Measurements from ENCODE around the gene CACFD1.
A peak's percentile ranks its signal among the peaks of the same experiment; 100 is the strongest.

The CACFD1 gene

DNA sequence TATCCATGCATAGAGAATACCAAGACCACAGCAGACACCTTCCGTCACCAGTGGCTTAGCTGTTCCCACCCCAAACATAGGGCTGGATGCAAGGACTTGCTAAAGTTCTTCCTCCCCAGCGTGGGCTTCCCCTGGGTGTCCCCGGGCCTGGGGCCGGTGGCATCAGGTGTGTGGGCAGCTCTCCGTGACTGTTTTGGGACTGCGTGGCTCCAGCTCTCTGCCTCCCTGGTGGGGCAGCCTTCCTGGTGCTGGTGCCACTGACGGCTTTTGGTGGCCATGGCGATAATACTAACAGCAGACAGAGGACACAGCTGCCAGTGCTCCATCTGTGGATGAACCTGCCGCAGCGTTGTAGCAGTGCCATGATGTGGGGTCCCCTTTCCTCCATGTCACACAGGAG is 4.9 kb downstream of the CACFD1 start:
- no peak for DNase-seq (ENCODE audit: low read depth)

DNA sequence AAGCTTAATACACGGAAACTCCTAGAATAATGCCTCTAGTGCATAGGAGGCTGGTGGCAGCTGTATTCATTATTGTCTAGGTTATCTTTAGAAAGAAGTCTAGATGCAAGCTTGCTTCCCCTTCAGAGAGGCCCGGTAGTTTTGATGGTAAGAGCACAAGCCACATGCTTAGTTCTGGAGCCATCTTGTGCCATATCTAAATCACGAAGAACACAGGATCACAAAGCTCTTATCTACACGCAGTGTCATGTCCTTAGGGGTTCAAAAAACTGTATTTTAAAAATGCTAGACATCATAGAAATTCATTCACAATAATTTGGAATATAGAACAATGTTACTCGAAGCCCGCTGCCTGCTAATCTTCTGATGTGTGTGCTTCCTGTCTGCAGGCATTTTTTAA is 6.2 kb downstream of the CACFD1 start:
- no peak for DNase-seq (ENCODE audit: low read depth)

DNA sequence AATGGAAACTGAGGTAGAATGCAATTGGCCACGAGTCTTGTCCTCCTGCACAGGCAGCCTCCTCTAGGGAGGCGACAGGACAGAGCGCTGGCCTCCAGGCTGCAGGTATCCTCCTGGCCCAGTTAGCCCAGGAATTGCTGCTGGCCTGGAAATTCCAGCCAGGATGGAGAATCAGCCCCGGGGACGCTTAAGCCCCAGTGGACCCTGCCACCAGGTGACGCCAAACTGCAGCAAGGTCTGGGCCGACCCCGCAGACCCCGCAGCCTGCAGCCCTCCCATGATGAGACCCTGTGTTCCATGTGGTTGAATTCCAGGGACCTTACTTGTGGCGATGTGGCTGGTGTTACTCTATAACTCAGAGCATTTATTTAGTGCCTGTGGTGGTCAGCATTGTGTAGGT is 7.3 kb downstream of the CACFD1 start:
- DNase-seq (ENCODE audit: low read depth) = no peak

DNA sequence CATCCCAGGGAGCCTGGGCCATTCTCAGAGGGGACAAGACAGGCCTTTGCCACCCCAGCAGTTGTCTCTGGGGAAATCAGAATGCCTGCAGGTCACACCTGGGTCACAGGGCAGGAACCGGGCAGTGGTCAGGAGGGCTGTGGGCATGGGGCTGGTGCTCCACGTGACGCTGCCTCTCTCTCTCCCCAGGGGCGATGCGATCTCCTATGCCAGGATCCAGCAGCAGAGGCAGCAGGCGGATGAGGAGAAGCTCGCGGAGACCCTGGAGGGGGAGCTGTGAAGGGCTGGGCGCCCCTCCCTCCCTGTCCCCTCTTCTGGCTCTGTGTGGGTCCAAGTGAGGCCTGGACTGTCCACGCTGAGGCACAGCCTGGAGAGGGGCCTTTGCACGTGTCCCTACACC is 8.6 kb downstream of the CACFD1 start:
- DNase-seq (ENCODE audit: low read depth) = no peak

DNA sequence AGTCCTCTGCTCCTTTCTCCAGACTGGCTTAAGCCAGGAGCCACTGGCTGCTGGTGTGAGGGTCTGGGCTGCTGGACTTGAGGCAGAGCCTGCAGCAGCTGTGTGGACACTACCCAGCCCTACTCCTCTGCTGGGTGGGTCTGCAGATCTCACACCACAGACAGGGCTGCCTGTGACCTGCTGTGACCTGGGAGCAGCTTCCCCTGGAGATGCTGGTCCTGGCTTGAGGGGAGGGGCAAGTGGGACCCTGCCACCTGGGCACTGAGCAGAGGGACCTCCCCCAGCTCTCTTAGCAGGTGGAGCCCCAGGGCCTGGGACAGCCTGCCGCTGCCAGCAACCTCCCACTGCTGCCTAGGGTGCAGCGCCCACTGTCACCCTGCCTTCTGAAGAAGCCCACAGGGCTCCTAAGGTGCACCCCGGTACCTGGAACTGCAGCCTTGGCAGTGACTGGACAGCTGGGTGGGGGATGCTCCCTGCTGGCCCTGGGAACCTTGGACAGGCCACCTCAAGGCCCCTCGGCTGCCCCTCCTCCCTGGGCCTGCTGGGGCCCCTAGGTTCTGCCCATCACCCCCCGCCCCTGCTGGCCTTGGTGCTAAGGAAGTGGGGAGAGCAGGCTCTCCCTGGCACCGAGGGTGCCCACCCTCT is 9.1 kb downstream of the CACFD1 start:
- no peak for DNase-seq (ENCODE audit: low read depth)

DNA sequence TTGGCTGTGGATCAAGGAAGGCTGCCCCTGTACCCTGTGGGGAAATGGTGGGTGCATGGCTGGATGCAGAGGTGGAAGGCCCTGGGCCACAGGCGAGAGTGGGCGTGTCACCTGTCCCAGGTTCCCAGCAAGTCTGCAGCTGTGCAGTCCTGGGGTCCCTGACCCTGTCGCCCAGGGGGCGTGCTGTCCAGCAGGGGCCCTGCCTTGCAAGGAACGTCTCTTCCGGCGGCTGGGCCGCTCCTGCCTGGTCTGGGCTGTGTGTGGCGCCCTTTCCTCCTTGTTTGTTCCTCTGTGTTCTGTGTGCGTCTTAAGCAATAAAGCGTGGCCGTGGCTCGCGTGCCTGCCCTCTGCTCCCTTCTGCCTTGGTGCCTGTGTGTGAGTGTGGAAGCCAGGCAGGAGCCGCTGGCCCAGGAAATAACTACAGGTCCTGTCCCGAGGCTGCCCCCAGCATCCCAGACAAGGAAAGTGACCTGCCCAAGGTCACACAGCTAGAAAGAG is 10.7 kb downstream of the CACFD1 start:
- DNase-seq (ENCODE audit: low read depth) = no peak

DNA sequence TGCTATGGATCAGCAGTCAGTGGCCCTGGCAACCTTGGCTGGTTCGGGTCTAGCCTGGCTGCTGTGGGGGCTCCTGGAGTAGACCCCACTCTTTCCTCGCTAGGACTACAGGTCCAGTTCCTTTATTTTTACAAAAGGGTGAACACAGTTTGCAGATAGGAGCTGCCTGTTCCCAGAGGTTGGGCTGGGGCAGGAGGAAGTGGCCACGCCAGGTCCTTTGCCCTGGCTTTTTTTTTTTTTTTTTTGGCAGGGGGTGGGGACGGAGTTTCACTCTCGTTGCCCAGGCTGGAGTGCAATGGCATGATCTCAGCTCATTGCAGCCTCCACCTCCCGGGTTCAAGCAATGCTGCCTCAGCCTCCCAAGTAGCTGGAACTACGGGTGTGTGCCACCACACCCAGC is 11.2 kb downstream of the CACFD1 start:
- DNase-seq (ENCODE audit: low read depth) = no peak

DNA sequence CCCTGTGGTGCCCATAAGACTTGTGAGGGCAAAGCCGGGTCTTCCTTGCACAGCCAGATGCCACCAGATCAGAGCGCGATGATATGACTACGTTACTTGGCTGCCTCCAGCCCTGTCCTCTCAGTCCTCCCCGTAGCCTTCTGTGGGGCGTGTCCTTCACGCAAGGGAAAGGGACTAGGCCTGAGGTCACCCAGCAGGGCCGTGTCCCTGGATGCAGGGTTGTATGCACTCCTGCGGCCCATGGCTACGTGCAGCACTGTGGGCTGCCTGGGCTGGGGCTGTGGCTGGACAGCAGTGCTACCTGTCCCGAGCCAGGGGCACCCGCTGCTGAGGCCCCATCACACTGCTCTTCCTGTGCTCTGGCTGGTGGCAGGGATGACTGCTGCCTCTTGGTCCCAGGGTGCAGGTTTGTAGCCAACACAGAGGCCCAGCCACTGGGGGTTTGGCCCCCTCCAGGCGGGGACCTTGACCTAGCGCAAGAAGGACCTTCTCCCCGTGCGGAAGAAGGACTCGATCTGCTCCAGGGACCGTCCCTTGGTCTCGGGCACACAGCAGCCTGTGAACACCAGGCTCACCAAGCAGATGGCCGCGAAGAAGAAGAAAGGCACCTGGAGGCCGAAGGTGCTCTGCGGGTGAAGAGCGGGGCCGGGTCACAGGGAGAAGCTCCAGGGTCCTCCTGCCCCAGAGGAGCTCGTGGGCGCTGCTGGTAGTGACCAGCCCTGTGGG is 11.9 kb downstream of the CACFD1 start:
- no peak for DNase-seq (ENCODE audit: low read depth)

DNA sequence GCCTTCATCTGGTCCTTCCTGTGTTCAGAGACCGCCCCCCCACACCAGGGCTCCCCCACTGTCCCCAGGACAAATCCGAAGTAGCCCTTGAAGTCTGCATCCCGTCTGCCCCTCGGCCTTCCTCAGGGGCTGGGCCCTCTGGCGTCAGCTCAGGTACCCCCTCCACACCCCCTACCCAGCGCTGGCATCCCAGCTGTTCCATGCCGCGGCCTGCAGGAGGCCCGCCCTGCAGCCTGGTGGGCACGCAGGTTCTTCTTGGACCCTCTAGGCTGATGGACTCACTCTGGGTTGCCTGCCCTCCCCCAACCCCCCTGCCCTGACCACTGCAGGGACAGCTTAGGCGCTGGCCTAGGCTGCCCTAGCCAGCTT is 12.5 kb downstream of the CACFD1 start:
- DNase-seq (ENCODE audit: low read depth) = no peak

DNA sequence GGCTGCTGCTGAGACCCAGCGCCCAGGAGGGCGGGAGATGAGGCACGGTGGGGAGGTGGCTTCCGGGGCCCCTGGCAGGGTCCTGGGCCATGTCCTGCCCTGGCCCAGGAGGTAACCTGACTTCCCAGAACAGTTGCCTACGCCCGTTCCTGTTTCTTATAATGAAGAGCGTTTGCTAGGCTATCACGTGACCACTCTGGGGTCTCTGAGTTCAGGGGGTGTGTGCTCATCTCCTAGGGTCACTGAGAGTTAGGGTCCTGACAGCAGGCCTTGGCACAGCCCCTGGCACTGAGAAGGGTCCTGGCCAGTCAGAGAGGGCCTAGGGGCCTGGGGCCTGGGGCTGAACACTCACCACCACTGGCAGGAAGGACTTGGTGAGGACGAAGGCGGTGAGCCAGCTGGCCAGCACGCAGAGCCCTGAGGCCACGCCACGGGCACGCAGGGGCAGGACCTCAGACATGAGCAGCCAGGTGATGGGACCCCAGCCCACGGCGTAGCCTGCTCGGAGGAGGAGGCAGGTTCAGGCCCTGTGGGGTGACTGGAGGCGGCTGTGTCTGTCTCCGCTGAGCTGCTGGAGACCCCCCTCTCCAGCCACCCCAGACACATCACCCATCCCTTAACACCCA is 13.1 kb downstream of the CACFD1 start:
- no peak for DNase-seq (ENCODE audit: low read depth)

DNA sequence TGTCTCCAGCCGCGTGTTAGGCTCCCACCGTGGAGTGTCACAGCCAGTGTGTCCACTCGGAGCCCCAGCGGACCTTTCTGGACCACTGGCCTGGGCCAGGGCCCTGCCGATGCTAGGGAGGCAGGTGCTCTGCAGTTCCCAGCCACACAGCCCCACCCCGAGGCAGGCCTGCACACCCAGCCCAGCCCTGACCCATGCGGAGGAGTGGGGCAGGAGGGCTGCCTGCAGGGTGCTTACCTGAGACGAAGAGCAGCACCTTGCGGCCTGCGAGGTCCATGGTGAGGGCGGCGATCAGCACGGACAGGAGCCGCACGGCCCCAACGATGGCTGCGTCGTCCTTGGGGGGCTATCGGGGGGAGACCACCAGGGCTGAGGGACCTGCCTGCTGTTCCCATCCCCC is 14.0 kb downstream of the CACFD1 start:
- no peak for DNase-seq (ENCODE audit: low read depth)

DNA sequence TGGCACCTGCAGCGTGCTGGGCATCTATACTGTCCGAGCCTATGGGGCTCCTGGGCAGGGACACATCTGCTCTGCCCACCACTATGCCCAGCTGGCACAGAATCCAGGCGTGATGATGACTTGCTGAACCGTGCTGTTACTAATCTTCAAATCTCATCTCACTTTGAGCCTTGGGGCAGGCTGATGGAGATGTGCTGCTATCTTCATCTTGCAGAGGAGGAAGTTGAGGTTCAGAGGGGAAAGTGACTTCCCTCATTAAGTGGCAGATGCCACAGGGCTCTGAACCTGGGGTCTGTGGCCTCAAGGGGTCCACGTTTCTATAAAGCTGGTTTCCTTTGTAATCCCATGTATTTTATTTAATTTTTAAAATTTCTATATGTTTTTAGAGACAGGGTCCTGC is 14.4 kb downstream of the CACFD1 start:
- DNase-seq (ENCODE audit: low read depth) = no peak

DNA sequence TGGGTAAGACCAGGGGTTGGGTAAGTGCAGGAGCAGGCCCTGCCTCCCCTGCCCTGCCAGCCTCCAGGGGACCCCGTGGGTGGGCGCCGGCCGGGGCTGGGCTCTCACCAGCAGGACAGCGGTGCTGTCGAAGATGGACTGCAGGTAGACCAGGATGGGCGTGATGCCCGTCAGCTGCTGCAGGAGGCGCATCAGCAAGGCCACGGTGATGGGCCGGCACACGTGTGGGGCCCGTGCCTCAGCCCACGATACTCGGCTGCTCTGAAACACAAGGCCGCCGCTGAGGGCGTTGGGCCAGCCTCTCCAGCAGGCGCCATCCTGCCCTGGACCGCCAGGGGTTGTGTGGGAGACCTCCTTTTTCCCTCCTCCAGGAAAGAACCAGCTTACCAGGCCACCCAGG is 15.1 kb downstream of the CACFD1 start:
- DNase-seq (ENCODE audit: low read depth) = no peak

DNA sequence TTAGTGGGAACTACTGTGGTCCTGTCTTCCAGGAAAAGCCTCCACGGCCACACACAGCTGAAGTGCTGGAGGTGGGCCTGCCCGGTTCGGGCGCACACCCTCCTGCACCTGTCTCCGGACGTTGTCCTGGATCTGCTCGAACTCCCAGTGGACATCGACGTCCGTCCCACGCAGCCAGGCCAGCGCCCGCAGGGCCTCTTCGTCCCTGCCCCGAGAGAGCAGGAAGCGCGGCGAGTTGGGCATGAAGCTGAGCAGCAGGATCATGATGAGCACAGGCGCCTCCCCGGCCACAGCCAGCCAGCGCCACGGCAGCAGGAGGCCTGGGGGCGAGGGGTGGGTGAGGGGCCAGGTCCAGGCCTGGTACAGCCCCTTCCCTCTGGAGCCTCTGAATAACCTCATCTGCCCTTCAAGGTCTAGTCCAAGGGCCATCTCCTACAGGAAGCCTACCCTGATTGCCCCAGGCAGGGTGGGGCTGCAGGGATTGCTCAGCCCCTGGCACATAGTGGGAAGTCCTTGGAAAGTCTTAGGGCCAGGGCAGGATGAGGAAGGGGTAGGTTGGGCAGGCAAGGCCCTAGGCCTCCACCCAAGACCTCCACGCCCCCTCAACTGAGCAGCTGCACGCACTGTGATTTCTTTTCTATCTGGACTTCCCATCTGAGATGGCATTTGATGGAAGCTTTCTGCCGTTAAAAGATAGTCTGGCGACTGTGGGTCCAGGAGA is 15.7 kb downstream of the CACFD1 start:
- DNase-seq (ENCODE audit: low read depth) = no peak

DNA sequence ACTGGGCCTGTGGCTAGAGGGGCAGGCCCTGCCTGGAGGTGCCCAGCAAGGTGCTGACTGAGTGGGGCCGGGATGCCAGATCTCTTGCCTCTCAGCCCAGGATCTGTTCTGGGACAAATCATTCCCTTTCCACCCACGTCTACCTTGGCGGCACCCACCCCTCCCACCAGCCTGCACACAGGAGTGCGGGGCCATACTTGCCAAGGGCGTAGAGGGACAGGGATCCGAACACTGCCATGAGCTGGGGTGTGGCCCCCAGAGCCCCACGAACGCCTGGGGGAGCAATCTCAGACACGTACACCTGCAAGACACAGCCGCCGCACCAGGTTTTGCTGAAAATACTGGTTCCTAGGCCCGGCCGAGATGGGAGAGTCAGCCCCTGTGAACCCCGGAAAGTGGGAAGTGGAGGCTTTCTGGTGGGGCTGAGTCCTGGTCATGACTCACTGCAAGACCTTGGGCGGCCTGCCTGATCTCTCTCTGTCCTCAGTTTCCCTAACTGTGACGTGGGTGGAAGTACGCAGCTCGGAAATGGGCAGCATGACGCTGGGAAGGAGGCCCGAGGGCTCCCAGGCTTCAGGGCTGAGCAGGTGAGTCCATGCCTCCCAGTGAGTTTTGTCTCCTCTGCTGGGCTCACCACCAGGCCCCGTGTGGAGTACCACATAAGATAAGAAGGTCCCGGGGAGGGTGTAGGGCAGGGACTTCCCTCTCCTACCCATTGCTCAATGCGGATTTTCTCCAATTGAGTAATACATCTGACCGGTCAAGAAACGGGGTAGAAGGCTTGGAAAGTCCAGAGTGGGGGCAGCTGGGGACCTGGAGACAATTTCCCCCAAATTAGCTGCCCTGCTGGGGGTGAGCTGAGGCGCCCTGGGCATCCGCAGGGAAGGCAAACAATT is 16.5 kb downstream of the CACFD1 start:
- DNase-seq (ENCODE audit: low read depth) = no peak

DNA sequence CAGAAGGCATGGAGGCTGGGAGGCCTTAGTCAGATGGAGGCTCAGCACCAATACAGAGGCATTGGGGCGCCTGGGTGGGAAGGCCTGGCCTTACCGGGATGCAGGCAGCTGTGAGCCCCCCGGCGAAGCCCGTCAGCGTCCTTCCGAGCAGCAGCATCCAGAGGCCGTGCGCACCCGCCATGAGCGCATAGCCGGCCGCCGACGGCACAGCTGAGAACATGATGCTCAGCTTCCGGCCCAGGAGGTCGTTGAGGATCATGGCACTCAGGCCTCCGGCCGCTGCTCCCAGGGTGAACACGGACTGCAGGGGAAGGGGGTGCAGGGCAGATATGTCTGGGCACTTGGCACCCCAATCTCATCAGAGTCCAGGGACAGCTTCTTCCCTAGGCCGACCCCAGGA is 17.2 kb downstream of the CACFD1 start:
- DNase-seq (ENCODE audit: low read depth) = no peak

DNA sequence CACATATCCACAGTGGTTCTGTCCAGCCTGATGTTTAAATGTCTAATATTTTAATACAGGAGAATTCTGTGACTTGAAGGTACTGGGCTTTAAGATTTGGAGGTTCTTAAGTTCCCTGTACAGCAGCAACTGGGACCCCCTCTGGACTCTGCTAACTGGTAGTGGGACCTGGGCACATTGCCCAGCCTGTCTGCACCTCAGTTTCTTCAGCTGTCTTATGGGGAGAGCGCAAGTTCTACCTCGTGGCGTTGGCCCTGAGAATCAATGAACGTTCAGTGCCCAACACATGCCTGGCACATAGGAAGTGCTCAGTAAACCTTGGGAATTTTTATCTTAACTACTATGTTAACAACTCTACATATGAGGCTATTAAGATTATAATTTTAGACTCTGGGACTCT is 17.7 kb downstream of the CACFD1 start:
- DNase-seq (ENCODE audit: low read depth) = no peak

DNA sequence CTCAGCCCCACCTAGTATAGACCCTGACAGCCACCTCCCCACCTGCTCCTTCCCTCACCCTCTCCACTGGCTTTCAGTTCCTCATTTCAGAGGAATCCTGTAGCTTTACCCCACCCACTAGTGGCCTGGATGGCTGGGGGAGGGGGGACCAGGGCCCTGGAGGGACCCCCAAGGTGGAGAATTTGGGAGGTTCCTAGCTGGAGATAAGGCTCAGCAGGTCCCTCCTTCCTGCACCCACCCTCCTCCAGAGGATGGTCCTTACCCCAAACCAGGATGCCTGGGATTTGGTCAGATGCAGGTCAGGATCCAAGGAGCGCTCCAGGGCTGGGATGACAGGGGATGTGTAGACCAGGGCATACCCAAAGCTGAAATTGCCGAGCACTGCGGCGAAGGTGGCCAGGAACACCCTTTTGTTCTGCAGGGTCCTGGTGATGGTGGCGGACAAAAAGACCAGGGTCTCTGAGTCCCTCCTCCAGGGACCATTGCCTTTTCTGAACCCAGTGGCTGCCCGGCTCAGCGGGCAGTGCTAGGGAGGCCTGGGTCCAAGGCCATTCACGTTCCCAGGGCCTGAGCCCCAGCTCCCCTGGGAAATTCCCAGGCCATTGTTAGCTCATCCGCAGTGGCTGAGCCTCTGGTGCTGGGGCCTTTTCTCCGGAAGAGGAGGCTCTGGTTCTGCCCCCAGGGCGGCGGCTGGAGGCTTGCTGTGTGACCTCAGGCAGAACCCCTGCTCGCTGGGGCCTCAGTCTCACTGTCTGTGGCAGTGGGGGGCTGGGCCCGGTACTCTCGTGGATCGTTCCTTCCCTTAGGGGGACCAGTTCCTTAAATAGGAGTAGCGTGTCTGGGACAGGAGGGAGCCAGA is 18.4 kb downstream of the CACFD1 start:
- no peak for DNase-seq (ENCODE audit: low read depth)

DNA sequence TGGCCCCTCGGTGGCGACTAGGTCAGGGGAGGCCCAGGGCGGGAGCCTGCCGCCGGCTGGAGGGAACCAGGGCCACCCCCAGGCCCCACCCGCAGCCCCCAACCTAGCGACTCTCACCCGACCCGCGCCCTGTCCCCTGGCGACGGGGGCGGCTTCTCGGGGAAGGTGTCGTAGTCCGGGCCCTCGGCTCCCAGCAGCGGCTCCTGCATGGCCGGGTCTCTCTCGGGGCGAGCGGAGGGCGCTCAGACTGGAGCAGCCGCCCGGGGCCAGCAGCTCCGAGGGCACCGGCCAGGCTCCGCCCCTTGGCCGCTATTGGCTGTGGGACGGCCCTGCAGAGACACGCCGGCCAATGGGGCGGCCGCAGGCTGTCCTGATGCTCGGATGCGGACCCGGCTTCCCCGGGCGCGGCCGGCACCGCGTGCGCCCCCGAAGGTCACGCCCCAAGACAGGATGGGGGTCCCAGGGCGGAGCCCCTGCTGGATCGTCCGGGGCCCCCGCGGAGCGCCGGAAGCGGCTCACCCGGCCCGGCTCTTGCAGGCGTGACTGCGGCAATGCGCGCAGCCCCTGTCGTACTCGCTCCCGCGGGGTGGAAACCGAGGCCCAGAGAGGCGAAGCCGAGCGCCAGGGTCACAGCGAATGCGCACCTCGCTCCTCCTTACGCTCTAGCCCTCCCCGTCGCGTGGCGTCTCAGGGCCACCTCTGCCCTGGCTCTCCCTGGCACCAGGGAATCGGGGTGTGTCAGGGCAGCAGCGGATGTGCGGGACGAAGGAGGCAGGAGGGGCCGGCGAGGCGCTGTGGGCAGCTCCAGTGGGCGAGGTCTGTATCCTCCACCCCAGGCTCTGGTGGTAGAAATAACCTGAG is 19.3 kb downstream of the CACFD1 start, which contains the start of gene SLC2A6:
SLC2A6 (minus strand) TSS at position 249 of the 861 bp plus-strand sequence; CDS start at position 209, 40 bp downstream.
- DNase-seq (ENCODE audit: low read depth) = peak; percentile 70

DNA sequence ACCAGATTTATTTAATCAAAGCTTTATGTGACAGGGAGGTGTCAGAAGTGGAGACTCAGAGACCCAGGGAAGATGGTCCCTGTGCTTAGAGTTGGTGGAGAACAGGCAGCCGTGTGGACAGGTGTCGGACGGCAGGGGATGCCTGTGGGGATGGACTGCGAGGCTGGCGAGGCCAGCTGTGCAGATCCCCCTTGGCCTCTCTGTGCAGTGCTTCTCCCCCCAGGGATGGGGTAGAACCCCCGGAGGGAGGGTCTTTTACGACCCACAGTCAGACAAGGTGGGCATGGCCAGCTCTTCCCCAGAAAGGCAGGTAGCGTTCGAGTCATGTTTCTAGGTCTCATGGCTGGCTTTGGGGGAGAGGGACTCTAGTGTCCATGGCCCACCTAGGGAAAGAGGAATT is 23.8 kb downstream of the CACFD1 start:
- DNase-seq (ENCODE audit: low read depth) = no peak
